Right renal cortex interstitium (tissue), 3 donors: Measurements from ENCODE around the gene DPEP2NB. TPM values are rescaled to one million over a fixed set of nuclear protein-coding genes. Genes with fewer than 3 reads are reported as not detected.
"Not testable (repeated sequence)": the region's sequence is repeated elsewhere in the genome, so short reads cannot be mapped to it uniquely, and the experiment has no call there.

ENCODE experiments used
- DNase-seq, 3 donors: peaks; one replicate each; pipeline ENCODE4 v3.0.0-alpha.2; 2013; ENCODE audit warnings: low read depth in 3 of 3, low spot score in 2 of 3
- polyA plus RNA-seq, 3 donors: library from polyadenylated mRNA; unstranded; fragments of 120-200 nt; gene quantifications; one replicate each; pipeline ENCODE4 v1.2.1, GENCODE V29; 2013; ENCODE audit not compliant: insufficient read length in 3 of 3

Gene DPEP2NB
- polyA plus RNA-seq, 3 donors = not detected

DNA sequence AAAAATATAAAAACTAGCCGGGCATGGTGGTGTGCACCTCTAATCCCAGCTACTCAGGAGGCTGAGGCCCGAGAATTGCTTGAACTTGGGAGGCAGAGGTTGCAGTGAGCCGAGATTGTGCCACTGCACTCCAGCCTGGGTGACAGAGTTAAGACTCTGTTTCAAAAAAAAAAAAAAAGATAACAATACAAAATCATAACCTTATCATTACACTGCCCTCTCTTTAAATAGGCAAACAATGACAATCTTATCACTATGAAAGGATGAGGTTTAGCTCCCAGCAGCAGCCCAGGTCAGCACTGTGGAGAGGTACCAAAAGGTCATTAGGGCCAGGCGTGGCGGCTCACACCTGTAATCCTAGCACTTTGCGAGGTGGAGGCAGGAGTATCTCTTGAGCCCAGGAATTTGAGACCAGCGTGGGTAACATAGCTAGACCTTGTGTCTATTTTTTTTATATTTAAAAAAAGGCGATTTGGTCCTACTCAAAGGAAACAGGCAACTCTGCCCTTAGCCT is 3.5 kb upstream of the DPEP2NB start:
- no peak for DNase-seq

DNA sequence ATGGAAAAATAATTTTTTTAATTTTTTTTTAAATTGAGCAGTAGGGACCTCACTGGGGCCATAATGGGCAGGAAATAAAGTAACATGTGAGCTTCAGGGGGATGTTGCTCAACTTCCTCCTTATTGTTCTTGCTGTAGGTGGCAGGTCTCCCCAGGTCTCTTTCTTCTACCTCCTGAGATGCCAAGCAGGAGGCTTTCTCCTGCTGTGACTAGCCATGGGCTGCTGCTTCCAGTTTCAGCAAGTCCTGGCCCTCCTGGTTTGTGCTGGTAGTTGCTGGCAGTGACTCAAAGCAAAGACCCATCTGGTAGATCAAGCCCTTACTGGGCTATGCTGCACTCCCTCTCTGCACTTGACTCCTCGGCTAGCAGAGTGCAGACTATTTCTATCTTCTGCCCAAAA is 2.3 kb downstream of the DPEP2NB start:
- DNase-seq = no peak

DNA sequence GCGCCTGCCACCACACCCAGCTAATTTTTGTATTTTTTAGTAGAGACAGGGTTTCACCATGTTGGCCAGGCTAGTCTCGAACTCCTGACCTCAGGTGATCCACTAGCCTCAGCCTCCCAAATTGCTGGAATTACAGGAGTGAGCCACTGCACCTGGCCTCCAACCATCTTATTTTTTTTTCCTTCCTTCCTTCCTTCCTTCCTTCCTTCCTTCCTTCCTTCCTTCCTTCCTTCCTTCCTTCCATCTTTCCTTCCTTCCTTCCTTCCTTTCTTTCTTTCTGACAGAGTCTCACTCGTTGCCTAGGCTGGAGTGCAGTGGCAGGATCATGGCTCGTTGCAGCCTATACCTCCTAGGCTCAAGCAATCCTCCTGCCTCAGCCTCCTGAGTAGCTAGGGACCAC is 5.8 kb downstream of the DPEP2NB start:
- DNase-seq = not testable (repeated sequence)

DNA sequence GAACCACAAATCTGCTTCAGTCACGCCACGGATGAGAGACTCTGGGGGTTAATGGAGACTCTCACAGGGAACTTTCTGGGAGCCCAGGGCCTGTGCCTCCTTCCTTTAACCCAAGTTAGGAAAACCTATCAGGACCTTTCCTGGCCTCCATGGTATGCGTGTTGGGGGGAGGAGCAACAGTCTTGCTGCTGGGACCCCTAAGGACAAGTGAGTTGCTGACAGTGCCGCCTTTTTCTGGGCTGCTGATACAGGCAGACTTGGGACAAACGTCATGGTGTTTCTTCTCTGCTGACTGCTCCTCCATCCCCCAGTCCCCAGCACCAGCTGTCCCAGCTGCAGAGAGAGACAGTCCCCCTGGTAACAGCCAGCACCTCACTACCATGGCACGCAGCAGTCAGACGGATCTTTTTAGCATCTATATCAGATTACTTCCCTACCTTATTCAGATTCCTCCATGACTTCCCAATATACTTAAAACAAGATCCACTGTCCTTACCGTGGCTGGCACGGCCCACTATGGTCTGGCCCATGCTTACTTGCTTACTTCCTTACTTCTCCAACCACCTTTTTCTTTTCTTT is 6.5 kb downstream of the DPEP2NB start:
- no peak for DNase-seq

DNA sequence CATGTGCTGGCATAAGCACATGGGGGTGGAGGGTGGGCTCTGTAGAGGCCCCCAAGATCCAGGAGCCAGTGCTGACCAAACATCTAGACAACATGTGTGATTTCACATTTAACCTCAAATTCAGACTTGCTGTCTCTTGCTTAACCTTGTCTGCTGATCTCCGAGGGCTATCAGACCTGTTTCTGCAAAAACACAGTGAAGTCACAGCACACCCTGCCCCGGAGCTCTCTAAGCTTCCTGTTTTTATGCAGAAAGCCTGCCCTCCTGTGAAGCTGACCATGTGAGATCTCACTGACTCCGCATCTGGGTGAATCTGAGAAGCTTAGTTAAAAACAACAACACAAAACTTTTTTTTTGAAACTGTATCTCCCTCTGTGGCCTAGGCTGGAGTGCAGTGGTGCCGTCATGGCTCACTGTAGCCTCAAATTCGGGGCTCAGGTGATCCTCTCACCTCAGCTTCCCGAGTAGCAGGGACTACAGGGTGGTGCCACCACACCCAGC is 9.9 kb downstream of the DPEP2NB start:
- no peak for DNase-seq

DNA sequence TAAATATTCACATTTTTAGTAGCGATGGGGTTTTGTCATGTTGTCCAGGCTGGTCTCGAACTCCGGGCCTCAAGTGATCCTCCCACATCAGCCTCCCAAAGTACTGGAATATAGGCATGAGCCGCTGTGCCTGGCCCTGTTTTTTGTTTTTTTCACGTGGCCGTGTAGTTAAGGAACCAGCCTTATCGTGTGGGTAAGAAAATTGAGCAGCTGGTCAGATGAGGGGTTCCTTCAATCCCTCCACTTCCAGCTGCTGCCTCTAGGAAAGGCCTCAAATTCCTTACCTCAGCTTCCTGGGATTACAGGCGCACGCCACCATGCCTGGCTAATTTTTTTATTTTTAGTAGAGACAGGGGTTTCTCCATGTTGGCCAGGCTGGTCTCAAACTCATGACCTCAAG is 10.5 kb downstream of the DPEP2NB start:
- no peak for DNase-seq

DNA sequence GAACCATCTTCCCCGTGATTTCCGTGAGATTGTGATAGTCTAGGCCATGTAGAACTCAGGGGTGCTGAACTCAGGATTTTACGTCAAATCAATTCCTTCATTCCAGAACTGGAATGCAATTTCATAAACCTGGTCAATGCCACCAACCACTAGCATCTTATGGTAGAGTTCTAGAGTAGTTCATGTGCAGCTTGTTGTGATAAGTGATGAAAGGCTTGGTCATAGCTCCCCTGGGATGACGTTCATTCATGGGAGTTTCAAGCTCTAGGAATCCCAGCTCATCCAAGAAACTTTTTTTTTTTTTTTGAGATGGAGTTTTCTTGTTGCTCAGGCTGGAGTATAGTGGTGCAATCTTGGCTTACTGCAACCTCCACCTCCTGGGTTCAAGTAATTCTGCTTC is 12.7 kb downstream of the DPEP2NB start:
- no peak for DNase-seq

DNA sequence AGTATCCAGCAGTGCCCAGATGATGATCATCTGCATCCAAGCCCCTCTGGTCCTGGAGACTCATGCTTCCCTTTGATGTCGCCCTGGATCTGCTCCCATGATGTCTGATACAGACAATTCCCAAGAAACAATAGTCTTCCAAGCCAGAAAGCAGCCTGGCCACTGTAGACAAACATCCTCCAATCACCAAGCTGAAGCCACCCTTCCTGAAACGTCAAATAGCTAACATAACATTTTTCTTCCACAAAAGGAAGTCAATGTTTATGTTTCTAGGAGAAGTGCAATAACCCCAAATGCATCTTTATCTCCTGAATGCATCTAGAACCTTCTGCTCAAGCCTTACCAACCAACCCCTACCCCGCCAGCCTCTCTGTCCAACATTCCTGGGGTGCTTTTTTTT is 15.3 kb downstream of the DPEP2NB start:
- no peak for DNase-seq

DNA sequence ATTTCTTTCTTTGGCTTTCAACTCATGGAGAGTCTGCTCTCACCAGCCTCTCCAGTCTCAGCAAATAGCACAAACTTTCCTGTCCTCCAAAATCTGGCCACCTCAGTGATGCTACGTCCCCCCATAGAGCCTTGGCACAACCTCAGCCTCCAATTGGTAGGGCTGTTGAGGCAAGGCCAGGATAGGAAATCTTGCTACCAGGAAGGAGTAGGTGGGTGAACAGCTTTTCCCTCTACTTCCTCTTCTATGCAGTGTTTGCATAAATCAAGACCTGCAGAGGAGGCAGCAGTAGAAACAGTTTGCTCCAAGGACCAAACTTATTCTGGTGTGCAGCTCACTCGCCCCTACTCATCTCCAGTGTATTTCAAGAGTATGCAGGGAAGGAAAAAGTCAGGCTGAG is 15.7 kb downstream of the DPEP2NB start:
- no peak for DNase-seq

DNA sequence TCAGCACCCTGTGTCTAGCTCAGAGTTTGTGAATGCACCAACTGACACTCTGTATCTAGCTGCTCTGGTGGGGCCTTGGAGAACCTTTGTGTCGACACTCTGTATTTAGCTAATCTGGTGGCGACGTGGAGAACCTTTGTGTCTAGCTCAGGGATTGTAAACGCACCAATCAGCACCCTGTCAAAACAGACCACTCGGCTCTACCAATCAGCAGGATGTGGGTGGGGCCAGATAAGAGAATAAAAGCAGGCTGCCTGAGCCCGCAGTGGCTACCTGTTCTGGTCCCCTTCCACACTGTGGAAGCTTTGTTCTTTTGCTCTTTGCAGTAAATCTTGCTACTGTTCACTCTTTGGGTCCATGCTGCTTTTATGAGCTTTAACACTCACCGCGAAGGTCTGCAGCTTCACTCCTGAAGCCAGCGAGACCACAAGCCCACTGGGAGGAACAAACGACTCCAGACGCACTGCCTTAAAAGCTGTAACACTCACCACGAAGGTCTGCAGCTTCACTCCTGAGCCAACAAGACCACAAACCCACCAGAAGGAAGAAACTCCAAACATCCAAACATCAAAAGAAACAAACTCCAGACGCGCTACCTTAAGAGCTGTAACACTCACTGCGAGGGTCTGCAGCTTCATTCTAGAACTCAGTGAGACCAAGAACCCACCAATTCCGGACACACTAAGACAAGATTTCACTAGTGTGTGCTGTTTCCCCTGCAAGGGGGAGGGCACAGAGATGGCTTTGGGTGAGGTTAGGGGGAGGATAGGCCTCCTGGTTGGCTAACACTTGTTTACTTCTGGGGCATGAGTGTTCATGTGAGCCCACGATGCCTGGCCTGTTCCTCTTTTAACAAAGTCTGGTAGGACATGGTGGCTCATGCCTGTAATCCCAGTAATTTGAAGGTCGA is 16.7 kb downstream of the DPEP2NB start, which contains the start of gene DPEP2:
Gene DPEP2, minus strand, starts transcription at position 706 of the 910 bp plus-strand sequence. CDS start 6,272 bp downstream, outside the sequence.
- not testable (repeated sequence) for DNase-seq

DNA sequence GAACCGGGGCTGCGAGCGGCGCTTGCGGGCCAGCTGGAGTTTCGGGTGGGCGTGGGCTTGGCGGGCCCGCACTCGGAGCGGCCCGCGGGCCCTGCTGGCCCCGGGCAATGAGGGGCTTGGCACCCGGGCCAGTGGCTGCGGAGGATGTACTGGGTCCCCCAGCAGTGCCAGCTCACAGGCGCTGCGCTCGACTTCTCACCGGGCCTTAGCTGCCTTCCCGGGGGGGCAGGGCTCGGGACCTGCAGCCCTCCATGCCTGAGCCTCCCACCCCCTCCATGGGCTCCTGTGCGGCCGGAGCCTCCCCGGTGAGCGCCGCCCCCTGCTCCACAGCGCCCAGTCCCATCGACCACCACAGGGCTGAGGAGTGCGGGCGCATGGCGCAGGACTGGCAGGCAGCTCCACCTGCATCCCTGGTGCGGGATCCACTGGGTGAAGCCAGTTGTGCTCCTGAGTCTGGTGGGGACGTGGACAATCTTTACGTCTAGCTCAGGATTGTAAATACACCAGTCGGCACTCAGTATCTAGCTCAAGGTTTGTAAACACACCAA is 17.4 kb downstream of the DPEP2NB start:
- DNase-seq = not testable (repeated sequence)

DNA sequence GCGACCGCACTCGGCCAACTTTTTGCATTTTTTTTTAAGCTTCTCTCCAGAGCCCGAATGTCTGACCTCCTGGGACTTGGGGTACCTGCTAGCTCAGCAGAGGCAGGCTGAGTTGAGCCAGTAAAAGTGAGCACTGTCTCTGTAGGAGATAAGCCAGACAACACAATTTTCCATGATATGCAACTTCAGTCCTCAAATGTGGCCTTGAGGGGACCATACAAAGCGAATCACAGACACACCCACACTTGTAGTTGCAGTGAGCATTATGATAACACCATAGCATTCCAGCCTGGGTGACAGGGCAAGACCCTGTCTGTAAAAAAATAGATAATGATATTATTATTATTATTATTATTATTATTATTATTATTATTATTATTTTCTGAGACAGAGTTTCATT is 19.0 kb downstream of the DPEP2NB start:
- no peak for DNase-seq

DNA sequence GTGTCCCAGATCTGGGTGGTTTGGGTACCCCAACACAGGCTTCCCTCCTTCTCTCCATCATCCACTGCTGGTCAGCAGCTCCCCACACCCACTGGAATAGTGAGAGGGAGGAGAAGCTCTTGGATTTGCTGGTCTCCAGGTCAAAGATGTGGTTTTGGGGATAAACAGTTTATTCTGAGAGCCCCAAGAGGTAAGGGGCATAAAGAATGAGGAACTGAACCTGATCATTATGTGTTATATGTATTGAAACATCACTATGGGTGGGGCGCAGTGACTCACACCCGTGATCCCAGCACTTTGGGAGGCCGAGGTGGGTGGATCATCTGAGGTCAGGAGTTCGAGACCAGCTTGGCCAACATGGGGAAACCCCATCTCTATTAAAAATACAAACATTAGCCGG is 20.3 kb downstream of the DPEP2NB start:
- no peak for DNase-seq

DNA sequence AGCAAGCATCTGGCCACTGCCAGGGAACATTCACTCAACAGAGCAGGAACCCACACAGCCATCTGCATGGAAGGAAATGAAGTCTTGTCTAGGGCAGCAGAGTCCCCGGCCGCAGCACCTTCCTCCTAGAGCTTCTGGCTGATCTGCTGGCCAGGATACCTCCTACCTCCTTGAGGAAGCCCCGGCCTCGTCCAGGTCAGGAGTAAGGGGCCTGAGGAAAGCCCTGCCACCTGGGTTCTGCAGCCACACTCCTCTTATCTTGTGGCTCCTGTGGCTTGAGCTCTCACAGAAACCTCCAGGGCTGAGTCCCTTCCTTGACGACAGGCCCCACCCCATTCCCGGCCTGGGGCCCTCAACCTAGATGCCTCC is 21.7 kb downstream of the DPEP2NB start:
- not testable (repeated sequence) for DNase-seq

DNA sequence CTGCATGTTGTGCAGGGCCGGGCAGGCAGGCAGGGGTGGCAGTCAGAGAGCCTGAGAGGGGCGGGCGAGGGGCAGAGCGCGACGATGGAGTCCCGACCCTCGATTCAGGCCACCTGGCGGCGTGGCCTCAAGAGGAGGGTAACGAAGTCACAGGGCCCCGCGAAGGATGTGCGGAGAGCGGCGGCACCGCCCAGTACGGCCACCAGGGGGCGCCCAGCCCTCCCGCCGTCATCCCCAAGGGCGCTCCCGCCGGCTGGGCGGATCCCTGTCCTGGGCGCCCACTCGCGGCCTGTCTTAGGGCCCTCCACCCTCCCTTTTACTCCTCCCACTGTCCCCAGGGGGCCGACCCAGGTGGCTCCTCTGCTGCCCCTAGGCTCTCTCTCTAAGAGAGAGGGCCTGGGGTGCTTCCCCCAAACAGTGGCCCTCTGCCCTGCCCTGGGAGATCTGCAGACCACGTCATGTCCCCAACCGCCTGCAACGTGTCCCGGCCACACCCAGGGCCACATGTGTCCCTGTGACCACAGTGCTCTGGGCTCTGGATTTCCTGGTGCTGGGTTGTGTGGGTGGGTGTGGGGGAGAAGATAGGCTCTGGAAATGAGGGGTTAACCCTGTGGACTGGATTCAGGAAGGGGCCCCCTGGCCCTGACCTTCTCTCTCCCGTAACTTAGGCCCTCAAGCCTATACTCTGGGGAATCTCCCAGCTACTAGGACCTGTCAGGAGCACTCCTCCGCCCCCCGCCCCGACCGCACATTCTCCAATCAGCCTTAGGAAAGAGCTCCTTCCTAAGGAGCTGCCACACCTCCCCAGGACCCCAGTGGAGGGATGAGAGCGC is 22.3 kb downstream of the DPEP2NB start:
- peak in 1 of 3 donors; percentile 41 for DNase-seq

DNA sequence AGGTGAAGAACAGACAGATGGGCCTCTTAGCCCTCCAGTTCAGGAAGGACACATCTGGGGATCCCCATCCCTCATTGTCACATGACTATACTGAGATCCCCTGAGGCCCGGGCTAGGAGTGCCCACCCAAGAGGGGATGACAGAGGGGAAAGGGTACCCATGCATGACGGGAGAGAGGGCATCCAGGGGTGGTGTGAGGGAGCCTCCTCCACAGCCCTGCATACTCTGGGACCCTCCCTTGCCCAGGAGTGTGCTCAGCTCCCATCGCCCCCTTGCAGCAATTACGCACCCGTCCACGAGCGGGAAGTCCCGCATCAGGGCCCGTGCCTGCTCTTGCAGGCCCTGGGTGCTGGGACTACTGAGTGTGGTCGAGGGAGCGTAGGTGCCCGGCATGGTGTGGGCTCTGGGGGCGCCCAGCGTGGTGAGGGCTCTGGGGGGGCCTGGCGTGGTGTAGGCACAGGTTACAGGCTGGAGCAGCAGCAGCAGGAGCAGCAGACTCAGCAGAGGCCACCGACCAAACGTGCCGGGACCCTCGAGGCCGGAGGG is 23.0 kb downstream of the DPEP2NB start:
- DNase-seq = no peak

DNA sequence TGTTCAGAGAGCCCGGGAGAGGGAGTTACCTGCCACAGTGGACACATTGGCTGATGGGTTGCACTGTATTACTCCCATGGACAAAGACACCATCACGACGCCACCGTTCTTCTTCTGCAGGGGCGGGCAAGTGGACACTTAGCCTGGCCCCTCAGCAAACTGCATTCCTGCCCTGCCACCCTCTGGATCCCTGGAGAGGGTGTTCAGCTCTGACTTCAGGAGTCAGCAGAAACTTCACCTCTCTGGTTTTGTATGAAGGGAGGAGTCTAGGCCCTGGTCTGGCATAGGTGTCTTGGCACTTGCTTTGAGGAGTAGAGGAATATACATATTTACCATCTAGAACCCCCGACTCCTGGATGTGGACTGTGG is 25.7 kb downstream of the DPEP2NB start:
- no peak for DNase-seq

DNA sequence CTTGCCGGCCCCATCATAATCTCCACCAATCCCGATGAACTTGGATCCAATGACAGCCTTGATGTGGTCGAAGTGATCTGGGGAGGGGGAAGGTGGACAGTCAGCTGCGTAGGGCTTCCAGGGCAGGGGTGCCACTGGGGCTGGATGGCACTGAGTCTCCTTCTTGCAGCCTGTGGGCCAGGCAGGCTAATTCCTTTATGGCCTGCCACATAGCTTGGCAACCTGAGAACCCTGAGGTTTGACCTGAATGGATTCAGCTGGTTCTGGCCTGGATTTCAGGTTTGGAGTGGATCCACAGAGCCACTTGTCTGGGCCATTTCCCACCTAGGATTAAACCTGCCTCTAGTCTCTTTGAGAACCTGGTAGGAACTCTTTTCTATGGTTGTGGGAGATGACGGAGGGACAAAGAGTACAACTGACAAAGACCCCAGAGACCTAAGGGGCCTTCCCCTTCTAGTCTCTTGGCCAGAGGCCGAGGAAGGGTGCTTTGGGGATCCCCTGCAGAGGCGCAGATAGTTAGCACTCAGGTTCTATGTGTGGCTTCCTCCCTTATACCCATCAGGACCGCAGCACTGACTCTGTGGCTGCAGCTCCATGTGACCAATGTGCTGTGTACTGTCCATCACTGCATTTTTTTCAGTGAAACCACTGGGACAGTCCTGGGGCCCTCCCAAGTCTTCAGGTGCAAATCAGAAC is 26.2 kb downstream of the DPEP2NB start:
- no peak for DNase-seq

DNA sequence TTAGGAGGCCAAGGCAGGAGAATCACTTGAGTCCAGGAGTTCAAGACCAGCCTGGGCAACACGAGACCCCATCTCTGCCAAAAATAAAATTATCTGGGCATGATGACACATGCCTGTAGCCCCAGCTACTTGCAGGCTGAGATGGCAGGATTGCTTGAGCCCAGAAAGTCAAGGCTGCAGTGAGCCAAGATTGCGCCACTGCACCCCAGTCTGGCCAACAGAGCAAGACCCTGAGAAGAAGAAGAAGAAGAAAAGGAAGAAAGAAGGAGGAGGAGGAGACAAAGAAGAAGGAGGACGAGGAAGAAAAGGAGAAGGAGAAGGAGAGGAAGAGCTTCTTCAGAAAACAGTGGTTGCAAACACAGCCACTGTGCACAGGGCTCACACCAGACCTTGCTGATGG is 27.0 kb downstream of the DPEP2NB start:
- DNase-seq = no peak
